Measurements from ENCODE around the gene ACBD5.
A peak's percentile ranks its signal among the peaks of the same experiment; 100 is the strongest.
"Not testable (repeated sequence)": the region's sequence is repeated elsewhere in the genome, so short reads cannot be mapped to it uniquely, and the experiment has no call there.

ACBD5 gene

GRCh38 chr10:27241010-27241651 lies 534 bp upstream of the ACBD5 start:
- no peak for DNase-seq (ENCODE audit: low read depth in 2 of 2)

- DNase-seq (ENCODE audit: low read depth in 2 of 2): not testable (repeated sequence)
Measured at GRCh38 chr10:27237531-27237930, 3.1 kb downstream of the ACBD5 start.

GRCh38 chr10:27236589-27237128 lies 3.9 kb downstream of the ACBD5 start:
- DNase-seq (ENCODE audit: low read depth in 2 of 2): not testable (repeated sequence)

- no peak for DNase-seq (ENCODE audit: low read depth in 2 of 2)
Measured at GRCh38 chr10:27235706-27236105, 4.9 kb downstream of the ACBD5 start.

- DNase-seq (ENCODE audit: low read depth in 2 of 2): no peak
Measured at GRCh38 chr10:27230022-27230421, 10.6 kb downstream of the ACBD5 start.

- no peak for DNase-seq (ENCODE audit: low read depth in 2 of 2)
Measured at GRCh38 chr10:27225642-27226257, 14.8 kb downstream of the ACBD5 start.

GRCh38 chr10:27225011-27225590 lies 15.5 kb downstream of the ACBD5 start:
- no peak for DNase-seq (ENCODE audit: low read depth in 2 of 2)

- peak in 1 of 2 donors; percentile 16 for DNase-seq (ENCODE audit: low read depth in 2 of 2)
Measured at GRCh38 chr10:27223964-27224363, 16.6 kb downstream of the ACBD5 start.

GRCh38 chr10:27207350-27207749 lies 33.2 kb downstream of the ACBD5 start:
- no peak for DNase-seq (ENCODE audit: low read depth in 2 of 2)

- DNase-seq (ENCODE audit: low read depth in 2 of 2): no peak
Measured at GRCh38 chr10:27203806-27204205, 36.8 kb downstream of the ACBD5 start.

GRCh38 chr10:27197980-27198620 lies 42.5 kb downstream of the ACBD5 start:
- no peak for DNase-seq (ENCODE audit: low read depth in 2 of 2)

- no peak for DNase-seq (ENCODE audit: low read depth in 2 of 2)
Measured at GRCh38 chr10:27192284-27192683, 48.3 kb downstream of the ACBD5 start.

GRCh38 chr10:27190508-27190907 lies 50.1 kb downstream of the ACBD5 start:
- no peak for DNase-seq (ENCODE audit: low read depth in 2 of 2)

GRCh38 chr10:27188897-27189296 lies 51.7 kb downstream of the ACBD5 start:
- no peak for DNase-seq (ENCODE audit: low read depth in 2 of 2)

GRCh38 chr10:27188259-27188658 lies 52.3 kb downstream of the ACBD5 start:
- no peak for DNase-seq (ENCODE audit: low read depth in 2 of 2)

- DNase-seq (ENCODE audit: low read depth in 2 of 2): no peak
Measured at GRCh38 chr10:27169849-27170248, 70.7 kb downstream of the ACBD5 start.

GRCh38 chr10:27158421-27158820 lies 82.2 kb downstream of the ACBD5 start:
- no peak for DNase-seq (ENCODE audit: low read depth in 2 of 2)

- no peak for DNase-seq (ENCODE audit: low read depth in 2 of 2)
Measured at GRCh38 chr10:27157150-27157549, 83.4 kb downstream of the ACBD5 start.

- not testable (repeated sequence) for DNase-seq (ENCODE audit: low read depth in 2 of 2)
Measured at GRCh38 chr10:27156566-27156965, 84.0 kb downstream of the ACBD5 start.

GRCh38 chr10:27155066-27155754 lies 85.4 kb downstream of the ACBD5 start, which contains the start of gene MASTL:
Gene MASTL (plus strand): TSS chr10:27155352. CDS start chr10:27155427, 75 bp downstream.
- DNase-seq (ENCODE audit: low read depth in 2 of 2): peak; percentile 82 to 91

- DNase-seq (ENCODE audit: low read depth in 2 of 2): no peak
Measured at GRCh38 chr10:27153845-27154193, 86.8 kb downstream of the ACBD5 start.

- no peak for DNase-seq (ENCODE audit: low read depth in 2 of 2)
Measured at GRCh38 chr10:27153329-27153728, 87.3 kb downstream of the ACBD5 start.

Data from activated CD4-positive, alpha-beta T cell treated with anti-CD3 and anti-CD28 coated beads for 24 hours (primary cell).